Liver (tissue), 9 donors: Measurements from ENCODE around the gene BTNL2. TPM values are rescaled to one million over a fixed set of nuclear protein-coding genes. Genes with fewer than 3 reads are reported as not detected.

Experiments
- DNase-seq: peaks from one replicate; pipeline ENCODE4 v3.0.0-alpha.2; 2017; ENCODE audit warnings: low spot score
- H3K27ac ChIP-seq, 2 donors: one replicate each; pipeline ENCODE4 v1.7.0; 2013; ENCODE audit warnings: inconsistent platforms in 2 of 2, low read length in 2 of 2, control low read depth in 1 of 2, low read depth in 1 of 2, mild to moderate bottlenecking in 1 of 2
- H3K27me3 ChIP-seq, 4 donors: one replicate each; pipeline versions ENCODE4 v1.6.1 to v1.7.0; 2013; ENCODE audit warnings: low read length in 3 of 4, inconsistent platforms in 1 of 4, mild to moderate bottlenecking in 1 of 4, moderate library complexity in 1 of 4; ENCODE audit not compliant: control insufficient read depth in 4 of 4, insufficient read depth in 4 of 4
- H3K36me3 ChIP-seq, 4 donors: one replicate each; pipeline versions ENCODE4 v1.6.1 to v1.7.0; 2013; ENCODE audit warnings: low read length in 3 of 4, mild to moderate bottlenecking in 3 of 4, low read depth in 1 of 4, moderate library complexity in 1 of 4; ENCODE audit not compliant: control insufficient read depth in 4 of 4, insufficient read depth in 3 of 4
- H3K4me1 ChIP-seq, 4 donors: one replicate each; pipeline versions ENCODE4 v1.6.1 to v1.7.0; 2013; ENCODE audit warnings: low read length in 3 of 4, mild to moderate bottlenecking in 3 of 4, moderate library complexity in 1 of 4; ENCODE audit not compliant: control insufficient read depth in 4 of 4, insufficient read depth in 4 of 4
- H3K4me3 ChIP-seq, 3 donors: one replicate each; pipeline versions ENCODE4 v1.6.1 to v1.7.0; 2013; ENCODE audit warnings: low read length in 3 of 3, control low read depth in 1 of 3, low read depth in 1 of 3, mild to moderate bottlenecking in 1 of 3
- H3K9ac ChIP-seq, 2 donors: one replicate each; pipeline ENCODE4 v1.7.0; 2013; ENCODE audit warnings: low read length in 2 of 2, mild to moderate bottlenecking in 2 of 2, moderate library complexity in 2 of 2, control low read depth in 1 of 2, low read depth in 1 of 2
- H3K9me3 ChIP-seq, 4 donors: one replicate each; pipeline versions ENCODE4 v1.6.1 to v1.7.0; 2013; ENCODE audit warnings: low read length in 3 of 4; ENCODE audit not compliant: control insufficient read depth in 4 of 4
- EGR1 ChIP-seq, 2 donors: IDR thresholded peaks; 2 replicates each; pipeline ENCODE4 v1.6.1; 2016 to 2018; ENCODE audit warnings: antibody characterized with exemption in 2 of 2, low read depth in 2 of 2
- FOXA1 ChIP-seq: IDR thresholded peaks from 2 replicates; pipeline ENCODE4 v1.6.1; 2016; ENCODE audit warnings: antibody characterized with exemption
- FOXA2 ChIP-seq: IDR thresholded peaks from 2 replicates; pipeline ENCODE4 v1.6.1; 2016; ENCODE audit warnings: antibody characterized with exemption
- GABPA ChIP-seq, 2 donors: IDR thresholded peaks in 1 of 2; conservative IDR thresholded peaks in 1 of 2; 2 replicates each; pipeline ENCODE4 v1.6.1; 2016; ENCODE audit warnings: antibody characterized with exemption in 2 of 2, mild to moderate bottlenecking in 1 of 2, moderate library complexity in 1 of 2
- HNF4A ChIP-seq, 2 donors: conservative IDR thresholded peaks; 2 replicates each; pipeline ENCODE4 v1.6.1; 2016; ENCODE audit warnings: antibody characterized with exemption in 2 of 2, mild to moderate bottlenecking in 2 of 2
- HNF4G ChIP-seq: IDR thresholded peaks from 2 replicates; pipeline ENCODE4 v1.6.1; 2016; ENCODE audit warnings: antibody characterized with exemption
- JUND ChIP-seq, 2 donors: IDR thresholded peaks; 2 replicates each; pipeline ENCODE4 v1.6.1; 2016; ENCODE audit warnings: antibody characterized with exemption in 2 of 2
- NR2F2 ChIP-seq: IDR thresholded peaks from 2 replicates; pipeline ENCODE4 v1.6.1; 2016; ENCODE audit warnings: antibody characterized with exemption
- RAD21 ChIP-seq, 2 donors: IDR thresholded peaks; 2 replicates each; pipeline ENCODE4 v1.6.1; 2016; ENCODE audit warnings: antibody characterized with exemption in 2 of 2, mild to moderate bottlenecking in 2 of 2
- RXRA ChIP-seq, 2 donors: IDR thresholded peaks; 2 replicates each; pipeline ENCODE4 v1.6.1; 2017 to 2018; ENCODE audit warnings: antibody characterized with exemption in 2 of 2, mild to moderate bottlenecking in 1 of 2
- SP1 ChIP-seq: IDR thresholded peaks from 2 replicates; pipeline ENCODE4 v1.6.1; 2018; ENCODE audit warnings: antibody characterized with exemption, mild to moderate bottlenecking
- TAF1 ChIP-seq: conservative IDR thresholded peaks from 2 replicates; pipeline ENCODE4 v1.6.1; 2016; ENCODE audit warnings: antibody characterized with exemption, mild to moderate bottlenecking
- YY1 ChIP-seq: IDR thresholded peaks from 2 replicates; pipeline ENCODE4 v1.6.1; 2016; ENCODE audit warnings: antibody characterized with exemption, mild to moderate bottlenecking
- WGBS: extraction: QIAGEN DNeasy Blood & Tissue Kit; methylation state at CpG from one replicate; pipeline ENCODE4 v1.1.7; 2013; 5-methylcytosine and 5-hydroxymethylcytosine counted together
- polyA plus RNA-seq, 2 donors: library from polyadenylated mRNA; stranded (reverse) in 1 of 2; unstranded in 1 of 2; fragments of 200-250 nt in 1 of 2; fragments of >200 nt in 1 of 2; fragmentation: Nextera tagmentation in 1 of 2; extraction: Ambion mirVana in 1 of 2; gene quantifications; one replicate each; pipeline versions ENCODE4 v1.2.1 to v1.2.3, GENCODE V29; 2013 to 2015
- total RNA-seq, 2 donors: library from RNA; depleted of rRNA; stranded (reverse); fragments of >200 nt; gene quantifications; one replicate each; pipeline ENCODE4 v1.2.3, GENCODE V29; 2014
- TF ChIP-seq, protein P1 (sequence below): IDR thresholded peaks from 2 replicates; pipeline ENCODE4 v1.6.1; 2016; ENCODE audit warnings: antibody characterized with exemption, mild to moderate bottlenecking
- TF ChIP-seq, protein P2 (sequence below): fragments of 150-350 bp; IDR thresholded peaks from 2 replicates; pipeline ENCODE4 v1.5.1; 2017; ENCODE audit warnings: improper control_type of control experiment, low read depth, low read length; ENCODE audit not compliant: missing input control
- TF ChIP-seq, protein P3 (sequence below): IDR thresholded peaks from 2 replicates; pipeline ENCODE4 v1.6.1; 2016; ENCODE audit warnings: antibody characterized with exemption
- TF ChIP-seq, protein P4 (sequence below): IDR thresholded peaks from 2 replicates; pipeline ENCODE4 v1.6.1; 2016; ENCODE audit warnings: antibody characterized with exemption
- TF ChIP-seq, protein P5 (sequence below): IDR thresholded peaks from 2 replicates; pipeline ENCODE4 v1.6.1; 2016; ENCODE audit warnings: antibody characterized with exemption
- donor health status: healthy.
- donor health status: healthy.
- donor health status: healthy.
- donor health status: healthy.
- donor health status: healthy.

Gene BTNL2
- total and polyA plus RNA-seq, 4 donors = not detected

DNA sequence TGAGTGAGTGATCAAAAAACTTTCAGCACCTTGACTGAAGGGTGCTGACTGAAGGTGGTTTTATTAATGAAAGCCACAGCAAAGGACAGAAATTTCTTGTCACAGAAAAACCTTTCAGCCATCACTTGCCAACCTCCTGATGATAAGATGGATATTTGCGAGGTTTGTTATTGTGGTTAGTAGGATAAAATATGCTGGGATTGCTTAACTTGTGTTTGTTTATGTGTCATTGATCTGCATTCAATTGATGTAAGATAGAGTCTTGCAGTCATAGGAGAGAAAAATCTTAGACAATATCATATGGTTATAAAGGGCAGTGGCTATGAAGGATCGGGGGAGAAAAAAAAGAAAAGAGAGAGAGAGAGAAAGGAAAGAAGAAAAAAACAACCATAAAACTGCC lies 36.5 kb downstream of the BTNL2 start:
- Histone ChIP-seq H3K9me3 (no peaks in the 10 kb centered on the region), H3K36me3 (no peaks in the 10 kb centered on the region), H3K4me1 (no peaks in the 10 kb centered on the region), H3K27me3 (no peaks in the 10 kb centered on the region), H3K9ac (no peak overlapping the region), H3K27ac (no peak overlapping the region), H3K4me3 (no peak overlapping the region)
- DNase-seq = no peak
- TF ChIP-seq, protein P1, sequence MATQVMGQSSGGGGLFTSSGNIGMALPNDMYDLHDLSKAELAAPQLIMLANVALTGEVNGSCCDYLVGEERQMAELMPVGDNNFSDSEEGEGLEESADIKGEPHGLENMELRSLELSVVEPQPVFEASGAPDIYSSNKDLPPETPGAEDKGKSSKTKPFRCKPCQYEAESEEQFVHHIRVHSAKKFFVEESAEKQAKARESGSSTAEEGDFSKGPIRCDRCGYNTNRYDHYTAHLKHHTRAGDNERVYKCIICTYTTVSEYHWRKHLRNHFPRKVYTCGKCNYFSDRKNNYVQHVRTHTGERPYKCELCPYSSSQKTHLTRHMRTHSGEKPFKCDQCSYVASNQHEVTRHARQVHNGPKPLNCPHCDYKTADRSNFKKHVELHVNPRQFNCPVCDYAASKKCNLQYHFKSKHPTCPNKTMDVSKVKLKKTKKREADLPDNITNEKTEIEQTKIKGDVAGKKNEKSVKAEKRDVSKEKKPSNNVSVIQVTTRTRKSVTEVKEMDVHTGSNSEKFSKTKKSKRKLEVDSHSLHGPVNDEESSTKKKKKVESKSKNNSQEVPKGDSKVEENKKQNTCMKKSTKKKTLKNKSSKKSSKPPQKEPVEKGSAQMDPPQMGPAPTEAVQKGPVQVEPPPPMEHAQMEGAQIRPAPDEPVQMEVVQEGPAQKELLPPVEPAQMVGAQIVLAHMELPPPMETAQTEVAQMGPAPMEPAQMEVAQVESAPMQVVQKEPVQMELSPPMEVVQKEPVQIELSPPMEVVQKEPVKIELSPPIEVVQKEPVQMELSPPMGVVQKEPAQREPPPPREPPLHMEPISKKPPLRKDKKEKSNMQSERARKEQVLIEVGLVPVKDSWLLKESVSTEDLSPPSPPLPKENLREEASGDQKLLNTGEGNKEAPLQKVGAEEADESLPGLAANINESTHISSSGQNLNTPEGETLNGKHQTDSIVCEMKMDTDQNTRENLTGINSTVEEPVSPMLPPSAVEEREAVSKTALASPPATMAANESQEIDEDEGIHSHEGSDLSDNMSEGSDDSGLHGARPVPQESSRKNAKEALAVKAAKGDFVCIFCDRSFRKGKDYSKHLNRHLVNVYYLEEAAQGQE = no peak
- TF ChIP-seq FOXA1 (no peak), NR2F2 (no peak), SP1 (no peak), YY1 (no peak), HNF4A (conservative IDR thresholded peaks at IDR 0.05) (no peak), FOXA2 (no peak), GABPA (IDR thresholded peaks at IDR 0.05 in 1 of 2, conservative IDR thresholded peaks at IDR 0.05 in 1 of 2) (no peak), HNF4G (no peak)
- TF ChIP-seq, protein P2, sequence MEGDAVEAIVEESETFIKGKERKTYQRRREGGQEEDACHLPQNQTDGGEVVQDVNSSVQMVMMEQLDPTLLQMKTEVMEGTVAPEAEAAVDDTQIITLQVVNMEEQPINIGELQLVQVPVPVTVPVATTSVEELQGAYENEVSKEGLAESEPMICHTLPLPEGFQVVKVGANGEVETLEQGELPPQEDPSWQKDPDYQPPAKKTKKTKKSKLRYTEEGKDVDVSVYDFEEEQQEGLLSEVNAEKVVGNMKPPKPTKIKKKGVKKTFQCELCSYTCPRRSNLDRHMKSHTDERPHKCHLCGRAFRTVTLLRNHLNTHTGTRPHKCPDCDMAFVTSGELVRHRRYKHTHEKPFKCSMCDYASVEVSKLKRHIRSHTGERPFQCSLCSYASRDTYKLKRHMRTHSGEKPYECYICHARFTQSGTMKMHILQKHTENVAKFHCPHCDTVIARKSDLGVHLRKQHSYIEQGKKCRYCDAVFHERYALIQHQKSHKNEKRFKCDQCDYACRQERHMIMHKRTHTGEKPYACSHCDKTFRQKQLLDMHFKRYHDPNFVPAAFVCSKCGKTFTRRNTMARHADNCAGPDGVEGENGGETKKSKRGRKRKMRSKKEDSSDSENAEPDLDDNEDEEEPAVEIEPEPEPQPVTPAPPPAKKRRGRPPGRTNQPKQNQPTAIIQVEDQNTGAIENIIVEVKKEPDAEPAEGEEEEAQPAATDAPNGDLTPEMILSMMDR = no peak
- TF ChIP-seq, protein P3, sequence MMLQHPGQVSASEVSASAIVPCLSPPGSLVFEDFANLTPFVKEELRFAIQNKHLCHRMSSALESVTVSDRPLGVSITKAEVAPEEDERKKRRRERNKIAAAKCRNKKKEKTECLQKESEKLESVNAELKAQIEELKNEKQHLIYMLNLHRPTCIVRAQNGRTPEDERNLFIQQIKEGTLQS = no peak
- TF ChIP-seq, protein P4, sequence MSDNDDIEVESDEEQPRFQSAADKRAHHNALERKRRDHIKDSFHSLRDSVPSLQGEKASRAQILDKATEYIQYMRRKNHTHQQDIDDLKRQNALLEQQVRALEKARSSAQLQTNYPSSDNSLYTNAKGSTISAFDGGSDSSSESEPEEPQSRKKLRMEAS = no peak
- TF ChIP-seq, protein P5, sequence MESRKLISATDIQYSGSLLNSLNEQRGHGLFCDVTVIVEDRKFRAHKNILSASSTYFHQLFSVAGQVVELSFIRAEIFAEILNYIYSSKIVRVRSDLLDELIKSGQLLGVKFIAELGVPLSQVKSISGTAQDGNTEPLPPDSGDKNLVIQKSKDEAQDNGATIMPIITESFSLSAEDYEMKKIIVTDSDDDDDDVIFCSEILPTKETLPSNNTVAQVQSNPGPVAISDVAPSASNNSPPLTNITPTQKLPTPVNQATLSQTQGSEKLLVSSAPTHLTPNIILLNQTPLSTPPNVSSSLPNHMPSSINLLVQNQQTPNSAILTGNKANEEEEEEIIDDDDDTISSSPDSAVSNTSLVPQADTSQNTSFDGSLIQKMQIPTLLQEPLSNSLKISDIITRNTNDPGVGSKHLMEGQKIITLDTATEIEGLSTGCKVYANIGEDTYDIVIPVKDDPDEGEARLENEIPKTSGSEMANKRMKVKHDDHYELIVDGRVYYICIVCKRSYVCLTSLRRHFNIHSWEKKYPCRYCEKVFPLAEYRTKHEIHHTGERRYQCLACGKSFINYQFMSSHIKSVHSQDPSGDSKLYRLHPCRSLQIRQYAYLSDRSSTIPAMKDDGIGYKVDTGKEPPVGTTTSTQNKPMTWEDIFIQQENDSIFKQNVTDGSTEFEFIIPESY = no peak
- 59% methylated on average over 2 of the region's 2 CpGs for WGBS

DNA sequence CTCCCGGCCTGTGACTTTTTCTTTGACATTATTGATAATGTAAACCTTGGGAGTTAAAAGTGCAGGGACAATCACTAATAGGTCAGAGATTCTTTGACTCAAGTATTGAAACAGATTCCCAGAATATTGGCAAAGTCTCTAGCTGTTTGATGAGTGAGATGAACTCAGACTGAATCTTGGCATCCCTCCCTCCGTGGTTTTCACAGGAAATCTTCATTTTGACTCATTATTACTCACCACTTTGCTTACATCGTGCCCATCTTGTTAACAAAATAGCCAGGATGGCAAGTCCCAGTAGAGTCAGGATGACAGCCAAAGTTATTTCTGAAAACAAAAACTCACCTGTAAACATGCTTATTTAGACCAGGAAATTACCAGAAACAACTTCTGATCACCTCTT lies 37.3 kb downstream of the BTNL2 start:
- peaks cover 0 to 2% (median 0%) of the 10 kb centered on the region in 4 donors for H3K27me3 ChIP-seq
- no peak for DNase-seq
- no peak overlapping the region for H3K9ac ChIP-seq
- no peaks in the 10 kb centered on the region for H3K9me3 ChIP-seq
- H3K4me1 ChIP-seq = no peaks in the 10 kb centered on the region
- H3K36me3 ChIP-seq = no peaks in the 10 kb centered on the region
- 67% methylated on average over 3 of the region's 3 CpGs for WGBS
- H3K4me3 ChIP-seq = no peak overlapping the region
- H3K27ac ChIP-seq = no peak overlapping the region
- no peak for TF ChIP-seq RAD21 (IDR thresholded peaks at IDR 0.05)
- TF ChIP-seq NR2F2 = no peak
- TF ChIP-seq GABPA (IDR thresholded peaks at IDR 0.05 in 1 of 2, conservative IDR thresholded peaks at IDR 0.05 in 1 of 2) = no peak
- TF ChIP-seq, protein P2 = no peak
- TF ChIP-seq TAF1 = no peak
- no peak for TF ChIP-seq RXRA (IDR thresholded peaks at IDR 0.05)
- TF ChIP-seq HNF4G = no peak
- TF ChIP-seq EGR1 (IDR thresholded peaks at IDR 0.05; ENCODE audit: low read depth in 2 of 2) = no peak
- no peak for TF ChIP-seq JUND (IDR thresholded peaks at IDR 0.05)
- TF ChIP-seq SP1 = no peak
- TF ChIP-seq, protein P1 = no peak
- no peak for TF ChIP-seq YY1
- TF ChIP-seq FOXA1 = no peak
- no peak for TF ChIP-seq FOXA2
